DMS 273 (cell line): ENCODE measurements around the gene DLG5.
A peak's percentile ranks its signal among the peaks of the same experiment; 100 is the strongest.

Experiments
- DNase-seq: peaks from one replicate; lab custom pipeline; 2025; ENCODE audit not compliant: unreplicated experiment; lab: John Stamatoyannopoulos, UW

The DLG5 gene

GRCh38 chr10:77915319-77916105, 11.0 kb downstream of the DLG5 start:
- DNase-seq, result no peak

GRCh38 chr10:77913090-77913489, 13.5 kb downstream of the DLG5 start:
- DNase-seq, result no peak

GRCh38 chr10:77912576-77912975, 14.0 kb downstream of the DLG5 start:
- DNase-seq, result no peak

GRCh38 chr10:77911535-77912123, 14.9 kb downstream of the DLG5 start:
- DNase-seq, result no peak

GRCh38 chr10:77910524-77911145, 15.9 kb downstream of the DLG5 start:
- no peak for DNase-seq

GRCh38 chr10:77909749-77910375, 16.7 kb downstream of the DLG5 start:
- no peak for DNase-seq

GRCh38 chr10:77909021-77909748, 17.4 kb downstream of the DLG5 start:
- DNase-seq, result no peak

GRCh38 chr10:77907900-77908717, 18.4 kb downstream of the DLG5 start:
- peak; percentile 37 for DNase-seq

GRCh38 chr10:77907462-77907861, 19.1 kb downstream of the DLG5 start:
- no peak for DNase-seq

- DNase-seq, result no peak
Measured at GRCh38 chr10:77906951-77907421, 19.6 kb downstream of the DLG5 start.

- DNase-seq, result no peak
Measured at GRCh38 chr10:77905781-77906180, 20.8 kb downstream of the DLG5 start.

GRCh38 chr10:77905086-77905748, 21.3 kb downstream of the DLG5 start:
- no peak for DNase-seq

GRCh38 chr10:77904100-77904840, 22.3 kb downstream of the DLG5 start:
- DNase-seq, result no peak

GRCh38 chr10:77902159-77902558, 24.4 kb downstream of the DLG5 start:
- no peak for DNase-seq

GRCh38 chr10:77901743-77902142, 24.8 kb downstream of the DLG5 start:
- DNase-seq, result no peak

- no peak for DNase-seq
Measured at GRCh38 chr10:77899690-77900089, 26.9 kb downstream of the DLG5 start.

- peak; percentile 78 for DNase-seq
Measured at GRCh38 chr10:77899080-77899477, 27.5 kb downstream of the DLG5 start.

GRCh38 chr10:77898323-77899079, 28.1 kb downstream of the DLG5 start:
- DNase-seq, result peak; percentile 96
